Measurements from ENCODE around the gene HSD3B7. TPM values are rescaled to one million over a fixed set of nuclear protein-coding genes. Genes with fewer than 3 reads are reported as not detected.
"Not testable (repeated sequence)": the region's sequence is repeated elsewhere in the genome, so short reads cannot be mapped to it uniquely, and the experiment has no call there.

The HSD3B7 gene
- total RNA-seq, 4 donors from 2014 or later, result 7.0 to 31.8 (median 29.6) TPM

- Histone ChIP-seq H3K9me3 (no peaks in the 10 kb centered on the region), H3K27ac (no peak overlapping the region), H3K27me3 (peaks cover 71% of the 10 kb centered on the region), H3K4me3 (no peak overlapping the region), H3K4me1 (peaks cover 0 to 4% (median 0%) of the 10 kb centered on the region in 4 donors), H3K36me3 (no peaks in the 10 kb centered on the region)
- in situ Hi-C loops (cut with MboI; ENCODE audit: low pct_ligation_motif_present in 1 of 4, low pct_unique_long_range_greater_than_20kb in 1 of 4, low sequenced_read_pairs in 3 of 4), result no loop called here
- intact Hi-C loops (cut with DNase I; ENCODE audit: low total_unique reads), result no loop called here
- 67 to 81% methylated on average over 1 to 7 of the region's 7 CpGs for WGBS, 2 donors (ENCODE audit: low coverage in 1 of 2)
- DNase-seq, result no peak
- no peak for TF ChIP-seq POLR2AphosphoS5 (IDR thresholded peaks at IDR 0.05)
- no peak for TF ChIP-seq EP300 (IDR thresholded peaks at IDR 0.05; ENCODE audit: low read depth)
- TF ChIP-seq CTCF (IDR thresholded peaks at IDR 0.05), result no peak
- no peak for TF ChIP-seq POLR2A (IDR thresholded peaks at IDR 0.05)
Measured at GRCh38 chr16:31009120-31009519, 24.1 kb downstream of the HSD3B7 start.

- H3K27me3 ChIP-seq, result peaks cover 78% of the 10 kb centered on the region
- TF ChIP-seq EP300 (IDR thresholded peaks at IDR 0.05; ENCODE audit: low read depth) (no peak), POLR2AphosphoS5 (IDR thresholded peaks at IDR 0.05) (no peak), POLR2A (IDR thresholded peaks at IDR 0.05) (no peak), CTCF (IDR thresholded peaks at IDR 0.05) (no peak)
- 30 to 67% methylated on average over 1 to 15 of the region's 36 CpGs for WGBS, 2 donors (ENCODE audit: low coverage in 1 of 2)
- in situ Hi-C loops (cut with MboI; ENCODE audit: low pct_ligation_motif_present in 1 of 4, low pct_unique_long_range_greater_than_20kb in 1 of 4, low sequenced_read_pairs in 3 of 4) (no loop called here), intact Hi-C loops (cut with DNase I; ENCODE audit: low total_unique reads) (no loop called here)
- H3K4me3 ChIP-seq, result no peak overlapping the region
- H3K9me3 ChIP-seq, result no peaks in the 10 kb centered on the region
- no peak overlapping the region for H3K27ac ChIP-seq
- H3K4me1 ChIP-seq, result peaks cover 0 to 4% (median 0%) of the 10 kb centered on the region in 4 donors
- H3K36me3 ChIP-seq, result no peaks in the 10 kb centered on the region
- DNase-seq, result no peak
Measured at GRCh38 chr16:31009894-31010584, 25.0 kb downstream of the HSD3B7 start.

- in situ Hi-C loops (cut with MboI; ENCODE audit: low pct_ligation_motif_present in 1 of 4, low pct_unique_long_range_greater_than_20kb in 1 of 4, low sequenced_read_pairs in 3 of 4), result no loop called here
- Histone ChIP-seq H3K27me3 (peaks cover 80% of the 10 kb centered on the region), H3K9me3 (no peaks in the 10 kb centered on the region), H3K4me3 (peak within 1 kb of the TSS in 1 of 4 donors; percentile 8), H3K27ac (no peak within 1 kb of the TSS), H3K36me3 (no peaks in the 10 kb centered on the region), H3K4me1 (peaks cover 0 to 4% (median 0%) of the 10 kb centered on the region in 4 donors)
- WGBS, 2 donors (ENCODE audit: low coverage in 1 of 2), result 0 to 16% methylated on average over 6 to 21 of the region's 45 CpGs
- TF ChIP-seq POLR2A (IDR thresholded peaks at IDR 0.05), result no peak
- no peak for TF ChIP-seq EP300 (IDR thresholded peaks at IDR 0.05; ENCODE audit: low read depth)
- TF ChIP-seq CTCF (IDR thresholded peaks at IDR 0.05), result no peak
- no peak for TF ChIP-seq POLR2AphosphoS5 (IDR thresholded peaks at IDR 0.05)
- intact Hi-C loops (cut with DNase I; ENCODE audit: low total_unique reads), result no loop called here
- peak; percentile 21 for DNase-seq
Measured at GRCh38 chr16:31010585-31011325, 25.7 kb downstream of the HSD3B7 start, which contains the start of gene STX1B. Gene STX1B, minus strand, starts transcription at chr16:31010638. Its CDS starts 242 bp downstream, at chr16:31010396.

GRCh38 chr16:31011815-31012214 is 26.8 kb downstream of the HSD3B7 start:
- H3K27ac ChIP-seq; DNase-seq; in situ Hi-C loops (cut with MboI; ENCODE audit: low pct_ligation_motif_present in 1 of 4, low pct_unique_long_range_greater_than_20kb in 1 of 4, low sequenced_read_pairs in 3 of 4); intact Hi-C loops (cut with DNase I; ENCODE audit: low total_unique reads); H3K4me1 ChIP-seq; H3K4me3 ChIP-seq; H3K36me3 ChIP-seq; H3K9me3 ChIP-seq: not testable (repeated sequence)
- H3K27me3 ChIP-seq, result peaks cover 73% of the 10 kb centered on the region
- 71 to 76% methylated on average over 4 to 7 of the region's 7 CpGs for WGBS, 2 donors (ENCODE audit: low coverage in 1 of 2)

- H3K4me1 ChIP-seq; in situ Hi-C loops (cut with MboI; ENCODE audit: low pct_ligation_motif_present in 1 of 4, low pct_unique_long_range_greater_than_20kb in 1 of 4, low sequenced_read_pairs in 3 of 4); H3K9me3 ChIP-seq; DNase-seq; H3K36me3 ChIP-seq; H3K27ac ChIP-seq; H3K4me3 ChIP-seq; intact Hi-C loops (cut with DNase I; ENCODE audit: low total_unique reads): not testable (repeated sequence)
- peaks cover 58% of the 10 kb centered on the region for H3K27me3 ChIP-seq
Measured at GRCh38 chr16:31013292-31013691, 28.3 kb downstream of the HSD3B7 start.
